NB4 (cell line): ENCODE measurements around the gene AKAIN1.

Experiments used
- DNase-seq: peaks from one replicate; pipeline ENCODE4 v3.0.0; 2010; ENCODE audit warnings: low read depth
- H3K4me3 ChIP-seq: one replicate; pipeline ENCODE4 v1.5.1; 2011; ENCODE audit warnings: mild to moderate bottlenecking, low read depth, low read length, moderate library complexity
- CTCF ChIP-seq: IDR thresholded peaks from one replicate; pipeline ENCODE4 v1.5.1; 2012; ENCODE audit warnings: low read depth, low read length
- MAX ChIP-seq: IDR thresholded peaks from 2 replicates; pipeline ENCODE4 v1.6.1; 2011; ENCODE audit warnings: low read depth, low read length
- MYC ChIP-seq: IDR thresholded peaks from 2 replicates; pipeline ENCODE4 v1.6.1; 2011; ENCODE audit warnings: low read depth, low read length
- POLR2A ChIP-seq: IDR thresholded peaks from 2 replicates; pipeline ENCODE4 v1.6.1; 2011; ENCODE audit warnings: mild to moderate bottlenecking; ENCODE audit not compliant: insufficient read length; ENCODE audit errors: extremely low read depth

The AKAIN1 gene

GRCh38 chr18:5159080-5159479, 38.0 kb downstream of the AKAIN1 start:
- TF ChIP-seq MAX (no peak), MYC (no peak), CTCF (no peak), POLR2A (no peak)
- H3K4me3 ChIP-seq, result no peak overlapping the region

GRCh38 chr18:5158587-5158986, 38.5 kb downstream of the AKAIN1 start:
- TF ChIP-seq POLR2A (no peak), MAX (no peak), MYC (no peak), CTCF (no peak)
- DNase-seq, result no peak

More at GRCh38 chr18:5159080-5159479, 38.0 kb downstream of the AKAIN1 start:
- no peak for DNase-seq

GRCh38 chr18:5158172-5158571, 38.9 kb downstream of the AKAIN1 start:
- TF ChIP-seq MYC (no peak), MAX (no peak), POLR2A (no peak), CTCF (no peak)
- DNase-seq, result no peak
- no peak overlapping the region for H3K4me3 ChIP-seq

More at GRCh38 chr18:5158587-5158986, 38.5 kb downstream of the AKAIN1 start:
- no peak overlapping the region for H3K4me3 ChIP-seq

- DNase-seq, result no peak
- TF ChIP-seq MAX, result no peak
- no peak for TF ChIP-seq CTCF
- no peak for TF ChIP-seq POLR2A
- TF ChIP-seq MYC, result no peak
- no peak overlapping the region for H3K4me3 ChIP-seq
These were observed 41.2 kb downstream of the AKAIN1 start for GRCh38 chr18:5155907-5156287.

GRCh38 chr18:5155218-5155906, 41.7 kb downstream of the AKAIN1 start:
- no peak for DNase-seq
- no peak for TF ChIP-seq MYC
- TF ChIP-seq CTCF, result no peak
- no peak for TF ChIP-seq POLR2A
- TF ChIP-seq MAX, result no peak
- no peak overlapping the region for H3K4me3 ChIP-seq
